ENCODE results near the gene POLR3B. TPM values are rescaled to one million over a fixed set of nuclear protein-coding genes. Genes with fewer than 3 reads are reported as not detected.

Gene POLR3B
- total RNA-seq, 1 donor from 2014 or later, result 14.2 TPM

GRCh38 chr12:106327309-106327869, 30.2 kb upstream of the POLR3B start:
- peaks cover 22% of the 10 kb centered on the region for H3K36me3 Mint-ChIP-seq
- no peaks in the 10 kb centered on the region for H3K9me3 Mint-ChIP-seq
- DNase-seq (ENCODE audit: low spot score in 2 of 2, unreplicated experiment in 2 of 2), result no peak
- H3K27me3 Mint-ChIP-seq (ENCODE audit: low read depth), result no peaks in the 10 kb centered on the region
- H3K27ac Mint-ChIP-seq, result no peak overlapping the region
- no peak for TF ChIP-seq CTCF (IDR thresholded peaks at IDR 0.05; ENCODE audit: unreplicated experiment)
- no peaks in the 10 kb centered on the region for H3K4me1 Mint-ChIP-seq
- H3K4me3 Mint-ChIP-seq, result no peak overlapping the region

- H3K36me3 Mint-ChIP-seq, result peaks cover 24% of the 10 kb centered on the region
- peaks cover 4% of the 10 kb centered on the region for H3K9me3 Mint-ChIP-seq
- no peak overlapping the region for H3K4me3 Mint-ChIP-seq
- no peak for DNase-seq (ENCODE audit: low spot score in 2 of 2, unreplicated experiment in 2 of 2)
- H3K27ac Mint-ChIP-seq, result no peak overlapping the region
- no peaks in the 10 kb centered on the region for H3K27me3 Mint-ChIP-seq (ENCODE audit: low read depth)
- no peak for TF ChIP-seq CTCF (IDR thresholded peaks at IDR 0.05; ENCODE audit: unreplicated experiment)
- no peaks in the 10 kb centered on the region for H3K4me1 Mint-ChIP-seq
Observed at GRCh38 chr12:106328735-106329134, 28.8 kb upstream of the POLR3B start.

- H3K4me1 Mint-ChIP-seq, result no peaks in the 10 kb centered on the region
- no peak overlapping the region for H3K27ac Mint-ChIP-seq
- DNase-seq (ENCODE audit: low spot score in 2 of 2, unreplicated experiment in 2 of 2), result no peak
- H3K27me3 Mint-ChIP-seq (ENCODE audit: low read depth), result no peaks in the 10 kb centered on the region
- H3K4me3 Mint-ChIP-seq, result no peak overlapping the region
- TF ChIP-seq CTCF (IDR thresholded peaks at IDR 0.05; ENCODE audit: unreplicated experiment), result no peak
- peaks cover 20% of the 10 kb centered on the region for H3K36me3 Mint-ChIP-seq
- peaks cover 4% of the 10 kb centered on the region for H3K9me3 Mint-ChIP-seq
Observed at GRCh38 chr12:106329231-106329982, 28.1 kb upstream of the POLR3B start.

- Mint-ChIP-seq H3K36me3 (peaks cover 17% of the 10 kb centered on the region), H3K4me1 (peaks cover 2% of the 10 kb centered on the region), H3K27me3 (ENCODE audit: low read depth) (no peaks in the 10 kb centered on the region), H3K4me3 (no peak overlapping the region), H3K9me3 (peaks cover 4% of the 10 kb centered on the region), H3K27ac (no peak overlapping the region)
- DNase-seq (ENCODE audit: low spot score in 2 of 2, unreplicated experiment in 2 of 2), result no peak
- TF ChIP-seq CTCF (IDR thresholded peaks at IDR 0.05; ENCODE audit: unreplicated experiment), result no peak
Observed at GRCh38 chr12:106331599-106331998, 25.9 kb upstream of the POLR3B start.

- Mint-ChIP-seq H3K27ac (no peak overlapping the region), H3K4me1 (peaks cover 2% of the 10 kb centered on the region), H3K27me3 (ENCODE audit: low read depth) (no peaks in the 10 kb centered on the region), H3K36me3 (peaks cover 23% of the 10 kb centered on the region), H3K4me3 (no peak overlapping the region), H3K9me3 (peaks cover 4% of the 10 kb centered on the region)
- DNase-seq (ENCODE audit: low spot score in 2 of 2, unreplicated experiment in 2 of 2), result no peak
- no peak for TF ChIP-seq CTCF (IDR thresholded peaks at IDR 0.05; ENCODE audit: unreplicated experiment)
Observed at GRCh38 chr12:106332536-106332935, 25.0 kb upstream of the POLR3B start.
